Kidney tubule cell (primary cell): ENCODE results near the gene SEC14L2.
"Not testable (repeated sequence)": the region's sequence is repeated elsewhere in the genome, so short reads cannot be mapped to it uniquely, and the experiment has no call there.

ENCODE experiments used
- DNase-seq: peaks from one replicate; pipeline ENCODE4 v3.0.0-alpha.2; 2018; ENCODE audit warnings: low spot score

The SEC14L2 gene

DNA sequence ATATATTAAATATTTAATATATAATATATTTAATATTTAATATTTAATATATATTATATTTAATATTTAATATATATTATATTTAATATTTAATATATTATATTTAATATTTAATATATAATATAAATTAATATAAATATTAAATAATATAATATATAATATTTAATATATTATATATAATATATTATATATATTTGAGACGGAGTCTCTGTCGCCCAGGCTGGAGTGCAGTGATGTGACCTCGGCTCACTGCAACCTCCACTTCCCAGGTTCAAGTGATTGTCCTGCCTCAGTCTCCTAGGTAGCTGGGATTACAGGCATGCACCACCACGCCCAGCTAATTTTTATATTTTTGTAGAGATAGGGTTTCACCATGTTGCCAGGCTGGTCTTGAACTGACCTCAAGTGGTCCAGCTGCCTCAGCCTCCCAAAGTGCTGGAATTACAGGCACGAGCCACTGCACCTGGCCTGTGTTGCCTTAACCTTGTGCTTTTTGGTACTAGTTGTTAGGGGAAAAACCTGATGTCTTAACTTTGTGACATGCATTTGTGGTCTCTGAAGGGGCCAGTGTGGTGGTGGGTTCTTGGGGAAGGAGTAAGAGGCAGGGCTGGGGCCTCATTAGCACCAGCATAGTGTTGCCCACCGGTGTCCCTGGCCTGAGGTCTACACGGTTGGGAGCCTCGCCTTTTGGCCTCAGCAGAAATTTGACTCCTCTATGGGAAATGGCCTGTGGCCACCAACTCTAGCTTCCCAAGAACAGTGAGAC lies 58.4 kb downstream of the SEC14L2 start:
- no peak for DNase-seq

GRCh38 chr22:30457981-30458380 lies 61.2 kb downstream of the SEC14L2 start:
- DNase-seq = peak; percentile 6

DNA sequence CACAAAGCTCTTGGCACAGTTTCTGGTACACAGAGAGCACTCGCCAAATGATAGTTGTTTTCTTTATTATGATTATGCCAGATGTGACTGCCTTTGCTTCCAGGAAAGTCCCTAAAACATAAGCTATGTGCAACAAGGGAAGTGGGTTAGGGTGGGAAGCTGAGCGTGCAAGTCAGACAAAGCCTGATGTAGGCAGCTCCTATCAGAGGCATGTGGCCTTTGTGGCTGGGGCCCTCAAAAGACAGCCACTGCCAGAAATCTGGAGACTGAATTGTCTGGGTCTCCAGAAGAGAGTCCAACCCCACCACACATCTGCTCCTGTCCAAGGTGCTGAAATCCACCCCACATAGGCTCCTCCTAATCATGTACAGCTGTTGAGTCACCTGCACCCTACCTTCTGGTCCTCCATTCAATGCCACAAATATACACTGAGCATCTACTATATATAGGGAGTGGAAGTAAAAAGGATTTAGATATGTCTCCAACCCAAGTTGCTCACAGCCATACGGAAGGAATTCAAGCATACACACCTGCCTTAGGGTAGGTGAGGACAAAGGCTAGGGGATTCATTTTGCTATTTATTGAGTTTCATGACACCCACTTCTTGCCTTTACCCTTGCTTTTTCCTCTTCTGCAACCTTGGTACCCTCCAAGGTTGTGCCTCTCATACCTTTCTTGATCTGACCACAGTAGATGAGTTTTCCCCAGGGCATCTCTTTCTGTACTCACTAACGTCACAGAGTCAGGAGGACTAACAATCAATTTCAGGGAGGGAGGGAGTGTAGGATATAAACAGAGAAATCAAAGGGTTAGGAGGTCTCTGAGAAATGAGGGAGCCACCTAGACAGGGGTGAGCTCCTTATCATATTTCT lies 62.6 kb downstream of the SEC14L2 start:
- peak; percentile 20 for DNase-seq

DNA sequence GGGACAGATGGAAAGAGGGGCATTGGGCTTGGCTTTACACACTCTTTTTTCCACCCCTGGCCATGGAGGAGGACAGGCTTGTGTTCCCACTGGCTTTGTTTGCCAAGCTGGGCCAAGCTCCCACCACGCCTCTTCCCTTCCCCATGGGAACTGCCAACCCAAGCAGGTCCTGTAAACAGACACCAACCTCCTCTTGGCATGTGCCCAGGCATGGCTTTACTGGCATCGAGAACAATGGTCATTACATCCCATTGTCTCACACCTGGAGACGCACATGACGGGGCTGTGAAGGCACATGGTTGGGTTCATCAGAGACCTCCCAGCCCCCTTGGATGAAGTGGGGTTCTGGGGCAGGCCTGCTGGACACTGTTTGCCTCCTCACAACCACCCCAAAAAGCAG lies 63.3 kb downstream of the SEC14L2 start:
- no peak for DNase-seq

- DNase-seq = not testable (repeated sequence)
These were observed 63.7 kb downstream of the SEC14L2 start for GRCh38 chr22:30460555-30460954.

DNA sequence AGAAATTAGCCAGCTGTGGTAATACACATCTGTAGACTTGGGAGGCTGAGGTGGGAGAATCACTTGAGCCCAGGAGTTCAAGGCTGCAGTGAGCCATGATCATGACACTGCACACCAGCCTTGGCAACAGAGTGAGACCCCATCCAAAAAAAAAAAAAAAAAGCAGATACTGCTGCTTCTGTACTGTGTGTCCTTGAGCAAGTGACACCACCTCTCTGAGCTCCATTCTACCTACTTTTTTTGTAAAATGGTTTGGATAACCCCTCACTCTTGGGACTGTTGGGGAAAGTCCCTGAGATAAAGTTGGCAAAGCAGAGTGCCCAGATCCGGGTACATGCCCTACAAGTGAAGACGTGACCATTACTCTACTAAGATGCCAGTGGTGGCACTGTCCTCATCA lies 72.3 kb downstream of the SEC14L2 start:
- DNase-seq = no peak

GRCh38 chr22:30470655-30471054 lies 73.8 kb downstream of the SEC14L2 start:
- no peak for DNase-seq

DNA sequence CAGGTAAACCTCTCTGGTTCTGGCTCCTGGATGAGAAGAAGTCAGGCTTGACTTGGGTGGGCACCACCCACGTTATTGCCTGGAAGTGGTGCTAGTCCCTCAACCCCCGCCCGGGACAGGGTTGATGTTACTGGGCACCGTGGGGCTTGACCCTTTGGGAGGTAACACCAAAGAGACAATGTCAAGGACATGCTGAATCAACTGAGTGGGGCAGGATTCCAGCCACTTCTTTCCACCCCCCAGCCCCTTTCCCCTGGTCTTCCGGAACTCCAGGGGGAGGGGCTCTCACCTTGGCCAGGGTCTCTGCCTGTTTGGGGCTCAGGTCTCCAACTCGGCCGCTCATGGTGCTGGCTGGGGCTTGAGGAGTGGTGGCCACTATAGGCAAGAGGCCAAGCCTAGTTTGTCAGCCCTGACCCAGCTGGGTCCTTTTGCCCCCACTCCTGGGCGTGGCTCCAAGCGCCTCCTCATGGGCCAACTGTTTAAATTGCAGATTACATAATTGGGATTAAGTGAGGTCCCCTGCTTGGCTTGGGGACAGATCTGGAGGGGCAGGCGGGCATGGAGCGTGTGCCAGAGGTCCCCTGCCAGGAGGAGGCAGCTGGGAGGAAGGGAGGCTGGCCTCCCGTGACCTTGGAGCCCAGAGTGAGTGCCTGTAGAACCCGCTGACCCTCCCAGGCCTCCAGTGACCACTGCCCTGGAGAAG lies 74.9 kb downstream of the SEC14L2 start, which contains the start of gene SEC14L3:
Gene SEC14L3 (minus strand): TSS at position 402 of the 703 bp plus-strand sequence. CDS start 59 bp downstream, at position 343.
- no peak for DNase-seq

GRCh38 chr22:30472994-30473720 lies 76.3 kb downstream of the SEC14L2 start:
- no peak for DNase-seq

GRCh38 chr22:30474121-30474520 lies 77.3 kb downstream of the SEC14L2 start:
- no peak for DNase-seq
